ENCODE data around the gene CPSF3.
"Not testable (repeated sequence)": the region's sequence is repeated elsewhere in the genome, so short reads cannot be mapped to it uniquely, and the experiment has no call there.

CPSF3 gene

DNA sequence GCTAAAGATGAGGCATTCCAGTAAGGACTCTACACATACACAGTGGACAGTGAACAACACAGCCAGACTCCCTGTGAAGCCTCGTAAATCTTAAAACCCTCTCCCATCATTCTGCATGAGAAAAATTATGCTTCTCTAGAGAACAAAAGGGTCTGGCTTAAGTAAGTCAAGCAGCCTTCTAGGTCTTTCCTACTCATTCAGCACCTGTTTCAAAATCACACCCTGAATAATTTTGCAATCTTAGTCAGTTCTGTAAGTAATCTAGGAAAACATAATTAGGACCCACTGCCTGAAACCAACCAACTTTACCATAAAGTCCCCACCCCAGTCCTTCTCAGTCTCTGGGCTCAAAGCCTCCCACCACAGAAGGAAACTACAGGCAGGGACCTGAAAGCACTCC lies 70.6 kb downstream of the CPSF3 start:
- H3K4me2 ChIP-seq, result no peak overlapping the region
- H3K36me3 ChIP-seq, result peaks cover 99% of the 10 kb centered on the region
- no peak overlapping the region for H3K4me3 ChIP-seq
- TF ChIP-seq Cebpa-rat (IDR thresholded peaks at IDR 0.05), result no peak
- H4K20me1 ChIP-seq, result peaks cover 38% of the 10 kb centered on the region
- no peak overlapping the region for H3K27ac ChIP-seq
- H3K4me1 ChIP-seq, result no peaks in the 10 kb centered on the region
- no peaks in the 10 kb centered on the region for H3K27me3 ChIP-seq
- no peak overlapping the region for H3K9ac ChIP-seq
- no peaks in the 10 kb centered on the region for H3K9me3 ChIP-seq

DNA sequence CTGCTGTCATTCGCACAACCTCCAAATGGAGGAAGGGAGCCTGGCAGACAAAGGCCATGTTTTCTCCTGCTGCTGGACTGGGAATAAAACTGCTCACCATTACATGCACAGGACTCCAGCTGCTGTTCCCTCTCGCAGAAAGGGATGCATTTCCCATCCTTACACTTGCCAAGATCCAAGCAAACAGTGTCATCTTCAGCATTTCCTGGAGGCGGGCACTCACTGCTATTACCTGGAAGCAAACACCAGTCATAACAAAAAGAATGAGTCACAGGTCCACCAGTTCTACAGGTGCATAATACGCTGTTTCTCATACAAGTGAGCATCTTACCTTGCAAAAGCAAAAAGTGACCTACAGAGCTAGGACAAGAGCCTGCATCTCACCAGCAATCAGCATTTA lies 73.6 kb downstream of the CPSF3 start:
- H3K27me3 ChIP-seq, result no peaks in the 10 kb centered on the region
- H3K4me2 ChIP-seq, result no peak overlapping the region
- H3K4me1 ChIP-seq, result no peaks in the 10 kb centered on the region
- TF ChIP-seq Cebpa-rat (IDR thresholded peaks at IDR 0.05), result no peak
- peaks cover 98% of the 10 kb centered on the region for H3K36me3 ChIP-seq
- no peak overlapping the region for H3K27ac ChIP-seq
- peaks cover 18% of the 10 kb centered on the region for H4K20me1 ChIP-seq
- H3K9me3 ChIP-seq, result no peaks in the 10 kb centered on the region
- H3K4me3 ChIP-seq, result no peak overlapping the region
- no peak overlapping the region for H3K9ac ChIP-seq

DNA sequence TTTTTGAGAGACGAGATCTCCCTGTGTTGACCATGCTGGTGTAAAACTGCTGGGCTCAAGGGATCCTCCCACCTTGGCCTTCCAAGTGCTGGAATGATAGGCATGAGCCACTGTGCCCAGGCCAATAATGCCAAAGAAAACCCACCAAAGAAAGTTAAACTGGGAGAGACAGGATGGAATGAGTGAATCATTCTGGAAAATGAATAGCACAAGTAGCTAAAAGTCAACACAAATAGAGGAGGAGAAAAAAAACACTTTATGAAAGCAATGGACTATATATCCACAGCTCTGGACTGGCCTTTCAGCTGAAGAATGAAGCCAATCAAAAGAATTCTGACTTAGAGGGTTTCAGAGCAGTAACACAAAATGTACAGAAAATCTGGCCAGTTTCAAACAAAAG lies 74.8 kb downstream of the CPSF3 start:
- no peak for TF ChIP-seq Cebpa-rat (IDR thresholded peaks at IDR 0.05)
- no peak overlapping the region for H3K9ac ChIP-seq
- H3K4me3 ChIP-seq, result no peak overlapping the region
- no peak overlapping the region for H3K27ac ChIP-seq
- H3K9me3 ChIP-seq, result no peaks in the 10 kb centered on the region
- H3K36me3 ChIP-seq, result peaks cover 98% of the 10 kb centered on the region
- H3K4me1 ChIP-seq, result no peaks in the 10 kb centered on the region
- no peak overlapping the region for H3K4me2 ChIP-seq
- H3K27me3 ChIP-seq, result no peaks in the 10 kb centered on the region
- H4K20me1 ChIP-seq, result 0 out of 2 replicates have a peak, but pooled peaks cover 17% of the 10 kb centered on the region

DNA sequence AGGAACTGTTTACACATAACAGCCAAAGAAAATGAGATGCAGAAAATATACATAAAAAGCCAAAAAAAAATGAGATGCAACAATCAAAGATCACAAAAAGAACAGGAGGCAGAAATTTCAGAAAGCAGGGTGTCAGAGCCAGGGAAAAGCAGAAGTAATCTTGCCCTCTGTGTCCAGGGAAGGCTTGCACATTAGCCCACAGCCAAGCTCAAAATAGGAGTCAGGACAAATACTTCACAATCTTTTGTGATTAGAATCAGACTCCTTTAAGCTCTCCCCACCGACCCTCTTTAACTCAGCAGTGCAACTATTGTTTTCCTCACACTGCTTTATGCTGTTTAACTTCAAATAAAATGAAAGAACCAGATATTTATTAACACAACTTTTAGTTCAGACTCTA lies 85.5 kb downstream of the CPSF3 start:
- no peak overlapping the region for H3K4me2 ChIP-seq
- no peaks in the 10 kb centered on the region for H3K4me1 ChIP-seq
- H3K27ac ChIP-seq, result no peak overlapping the region
- H3K36me3 ChIP-seq, result peaks cover 95% of the 10 kb centered on the region
- TF ChIP-seq Cebpa-rat (IDR thresholded peaks at IDR 0.05), result no peak
- no peak overlapping the region for H3K4me3 ChIP-seq
- no peaks in the 10 kb centered on the region for H3K9me3 ChIP-seq
- H3K27me3 ChIP-seq, result no peaks in the 10 kb centered on the region
- H4K20me1 ChIP-seq, result no peaks in the 10 kb centered on the region; the same call in 1 of the 2 replicates
- H3K9ac ChIP-seq, result no peak overlapping the region

DNA sequence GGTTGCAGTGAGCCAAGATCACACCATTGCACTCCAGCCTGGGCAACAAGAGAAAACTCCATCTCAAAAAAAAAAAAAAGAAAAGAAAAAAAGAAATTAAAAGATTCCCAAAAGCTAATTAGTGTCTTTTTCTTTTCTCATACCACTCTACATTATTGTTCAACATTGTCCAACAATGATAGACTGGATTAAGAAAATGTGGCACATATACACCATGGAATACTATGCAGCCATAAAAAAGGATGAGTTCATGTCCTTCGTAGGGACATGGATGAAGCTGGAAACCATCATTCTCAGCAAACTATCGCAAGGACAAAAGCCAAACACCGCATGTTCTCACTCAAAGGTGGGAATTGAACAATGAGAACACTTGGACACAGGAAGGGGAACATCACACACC lies 90.5 kb downstream of the CPSF3 start:
- not testable (repeated sequence) for H3K4me2 ChIP-seq, H3K4me3 ChIP-seq, H3K27me3 ChIP-seq, H3K4me1 ChIP-seq, H3K27ac ChIP-seq, H3K9me3 ChIP-seq, H4K20me1 ChIP-seq, H3K9ac ChIP-seq
- H3K36me3 ChIP-seq, result peaks cover 90% of the 10 kb centered on the region

DNA sequence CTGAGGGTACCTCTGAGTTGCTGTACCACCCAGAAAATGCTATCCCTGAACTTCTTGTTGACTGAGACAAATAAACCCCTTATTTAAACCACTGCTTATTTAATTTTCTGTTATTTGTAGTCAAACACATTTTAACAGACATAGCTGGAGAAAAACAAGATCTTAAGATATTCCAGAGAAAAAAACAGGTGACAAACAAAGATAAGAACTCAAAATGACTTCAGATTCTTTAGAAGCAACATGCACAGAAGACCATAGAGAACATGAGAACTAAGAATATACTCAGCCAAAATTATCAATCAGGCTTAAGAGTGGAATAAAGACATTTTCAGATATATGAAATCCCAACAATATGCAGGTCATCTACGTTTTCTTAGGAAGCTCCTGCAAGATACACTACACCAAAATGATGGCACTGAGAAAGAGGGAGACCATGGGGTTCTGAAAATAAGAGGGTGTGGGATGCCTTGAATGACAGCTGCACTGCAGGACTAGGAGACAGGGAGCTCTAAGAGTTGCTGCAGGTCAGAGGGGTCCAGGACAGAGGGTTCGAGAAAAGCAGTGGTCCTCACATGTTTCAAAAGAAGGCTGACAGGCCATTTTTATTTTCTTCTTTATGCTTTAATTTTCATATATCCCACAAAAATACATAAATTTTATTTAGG lies 93.8 kb downstream of the CPSF3 start:
- Histone ChIP-seq H3K4me3 (no peak overlapping the region), H3K27ac (no peak overlapping the region), H3K4me1 (no peaks in the 10 kb centered on the region), H3K9me3 (0 out of 2 replicates have a peak, but pooled peaks cover 5% of the 10 kb centered on the region), H3K9ac (no peak overlapping the region), H3K4me2 (no peak overlapping the region), H3K36me3 (peaks cover 93% of the 10 kb centered on the region), H3K27me3 (no peaks in the 10 kb centered on the region), H4K20me1 (peaks cover 5% of the 10 kb centered on the region; the same call in 1 of the 2 replicates)
- TF ChIP-seq Cebpa-rat (IDR thresholded peaks at IDR 0.05), result no peak

DNA sequence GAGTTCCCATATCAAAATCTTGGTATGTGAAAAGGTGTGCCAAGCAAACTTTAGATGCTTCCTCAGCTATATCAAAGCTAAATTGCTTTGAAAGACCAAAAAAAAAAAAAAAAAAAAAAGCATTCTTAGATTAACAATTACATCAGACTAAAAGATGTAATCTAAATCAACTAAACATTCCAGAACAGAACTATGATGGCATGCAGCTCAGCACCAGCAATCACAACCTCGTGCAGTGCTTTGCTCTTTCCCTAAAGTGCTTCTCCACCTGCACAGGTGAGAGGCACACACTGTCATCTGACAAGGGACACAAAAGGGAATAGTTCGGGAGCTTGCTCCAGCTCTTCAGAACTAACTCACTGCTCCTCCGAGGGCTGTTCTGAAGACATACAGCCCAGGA lies 94.7 kb downstream of the CPSF3 start:
- H4K20me1 ChIP-seq, result peaks cover 5% of the 10 kb centered on the region; the same call in 1 of the 2 replicates
- H3K9ac ChIP-seq, result no peak overlapping the region
- H3K4me2 ChIP-seq, result no peak overlapping the region
- H3K4me1 ChIP-seq, result no peaks in the 10 kb centered on the region
- H3K36me3 ChIP-seq, result peaks cover 89% of the 10 kb centered on the region
- no peaks in the 10 kb centered on the region for H3K27me3 ChIP-seq
- no peak for TF ChIP-seq Cebpa-rat (IDR thresholded peaks at IDR 0.05)
- no peak overlapping the region for H3K27ac ChIP-seq
- H3K9me3 ChIP-seq, result 0 out of 2 replicates have a peak, but pooled peaks cover 5% of the 10 kb centered on the region
- no peak overlapping the region for H3K4me3 ChIP-seq

DNA sequence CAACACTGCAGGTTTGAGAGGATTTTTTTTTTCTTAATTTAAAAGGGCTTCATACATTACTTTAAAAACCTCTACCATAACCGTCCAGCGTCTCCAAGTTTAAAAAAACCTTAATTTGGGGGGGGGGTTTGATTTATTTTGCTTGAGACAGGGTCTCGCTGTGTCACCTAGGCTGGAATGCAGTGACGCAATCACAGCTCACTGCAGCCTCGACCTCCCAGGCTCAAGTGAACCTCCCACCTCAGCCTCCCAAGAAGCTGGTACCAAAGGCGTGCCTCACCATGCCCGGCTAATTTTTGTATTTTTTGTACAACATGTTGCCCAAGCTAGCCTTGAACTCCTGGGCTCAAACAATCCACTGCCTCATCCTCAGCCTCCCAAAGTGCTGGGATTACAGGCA lies 95.3 kb downstream of the CPSF3 start:
- Histone ChIP-seq H3K9me3 (0 out of 2 replicates have a peak, but pooled peaks cover 5% of the 10 kb centered on the region), H3K36me3 (peaks cover 89% of the 10 kb centered on the region), H3K4me1 (no peaks in the 10 kb centered on the region), H3K4me3 (no peak overlapping the region), H3K27ac (no peak overlapping the region), H3K4me2 (no peak overlapping the region), H3K9ac (no peak overlapping the region), H3K27me3 (no peaks in the 10 kb centered on the region), H4K20me1 (peaks cover 5% of the 10 kb centered on the region; the same call in 1 of the 2 replicates)
- 0 out of 2 replicates have a peak, but pooled peaks have one; percentile 28 for TF ChIP-seq Cebpa-rat (IDR thresholded peaks at IDR 0.05)

DNA sequence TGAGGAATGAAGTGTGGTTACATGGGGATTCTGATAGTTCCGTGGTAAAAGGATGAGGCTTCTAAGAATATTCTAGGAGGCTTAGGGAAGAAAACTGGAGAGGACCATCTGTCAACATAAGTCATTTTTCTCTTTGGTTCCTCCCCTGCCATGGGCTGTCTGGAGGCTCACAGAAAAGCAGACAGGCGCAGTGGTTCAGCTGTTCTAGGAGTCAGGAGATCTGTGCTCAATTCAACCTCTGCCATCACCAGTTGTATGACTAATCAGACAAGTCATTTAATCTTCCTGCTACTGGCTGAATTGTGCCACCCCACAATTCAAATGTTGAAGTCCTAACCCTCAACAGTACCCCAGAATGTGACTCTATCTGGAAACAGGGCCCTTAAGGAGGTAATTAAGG lies 95.8 kb downstream of the CPSF3 start:
- Histone ChIP-seq H3K9me3 (0 out of 2 replicates have a peak, but pooled peaks cover 5% of the 10 kb centered on the region), H3K4me2 (no peak overlapping the region), H4K20me1 (peaks cover 5% of the 10 kb centered on the region; the same call in 1 of the 2 replicates), H3K27me3 (no peaks in the 10 kb centered on the region), H3K4me3 (no peak overlapping the region), H3K9ac (no peak overlapping the region), H3K36me3 (peaks cover 91% of the 10 kb centered on the region), H3K27ac (no peak overlapping the region), H3K4me1 (no peaks in the 10 kb centered on the region)
- TF ChIP-seq Cebpa-rat (IDR thresholded peaks at IDR 0.05), result no peak

All from BLaER1 (cell line).